Activated CD4-positive, alpha-beta T cell treated with anti-CD3 and anti-CD28 coated beads, Interleukin-2, amount 50 U/mL, for 48 hours (primary cell): ENCODE data around the gene LRP2.
"Not testable (repeated sequence)": the region's sequence is repeated elsewhere in the genome, so short reads cannot be mapped to it uniquely, and the experiment has no call there.

Experiments used
- DNase-seq, 2 experiments: peaks; one replicate each; pipeline ENCODE4 v3.0.0-alpha.2; 2020

The LRP2 gene

DNA sequence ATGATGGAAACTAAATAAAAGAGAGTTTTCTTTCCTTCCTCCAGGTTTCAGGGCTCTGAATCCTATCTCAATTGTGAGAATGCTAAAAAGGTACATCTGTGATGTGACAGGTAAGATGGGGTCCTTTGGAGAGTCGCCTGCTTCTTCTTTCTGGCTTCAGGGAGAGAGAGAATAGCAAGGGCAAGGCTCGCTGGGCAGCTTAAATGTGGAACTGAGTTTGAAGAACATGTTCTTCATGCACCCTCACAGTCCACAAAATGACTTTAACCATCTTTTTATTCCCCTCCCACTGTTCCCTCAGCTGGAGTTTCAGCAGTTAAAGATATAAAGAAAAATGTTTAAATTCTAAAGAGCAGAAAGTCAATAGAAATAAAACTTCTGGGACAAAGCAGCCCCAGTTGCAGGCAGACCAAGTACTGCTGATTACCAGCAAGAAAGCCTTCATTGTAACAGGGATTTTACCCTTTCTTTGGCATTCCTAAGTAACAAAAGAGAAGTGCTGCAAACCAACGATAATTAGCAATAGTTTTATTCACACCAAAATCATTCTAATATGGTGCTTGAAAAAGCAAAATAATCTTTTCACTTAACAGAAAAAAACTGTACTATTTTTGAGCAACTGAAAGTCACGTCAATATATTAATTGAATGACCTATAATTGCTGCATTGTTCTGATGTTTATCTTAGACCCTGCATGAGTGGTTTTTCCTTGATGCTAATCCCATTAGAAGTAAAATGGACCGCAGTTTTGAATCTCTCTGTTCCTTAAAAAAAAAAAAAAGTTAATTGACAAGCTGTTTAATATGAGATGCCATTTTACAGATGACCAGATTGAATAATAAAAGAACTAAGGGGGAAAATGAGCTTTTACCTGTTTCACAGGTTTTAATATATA lies 61.5 kb downstream of the LRP2 start:
- no peak for DNase-seq

DNA sequence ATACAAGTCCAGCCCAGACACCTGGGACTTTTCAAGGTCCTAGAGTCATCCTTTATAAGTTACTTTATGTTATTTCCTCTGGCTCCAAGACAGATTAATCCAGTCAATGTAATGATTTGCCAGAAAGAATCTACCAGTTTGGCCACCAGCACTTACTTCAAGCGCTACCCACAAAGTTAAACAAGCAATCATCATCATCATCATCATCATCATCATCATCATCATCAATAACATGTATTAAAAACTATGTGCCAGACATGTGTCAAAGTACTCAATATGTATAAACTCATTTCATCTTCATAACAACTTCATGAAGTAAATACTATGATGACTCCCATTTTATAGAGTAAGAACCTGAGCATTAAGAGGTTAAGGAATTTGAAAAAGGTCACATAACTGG lies 64.3 kb downstream of the LRP2 start:
- no peak for DNase-seq

GRCh38 chr2:169294001-169294675 lies 68.2 kb downstream of the LRP2 start:
- DNase-seq = no peak

- no peak for DNase-seq
Observed at GRCh38 chr2:169291517-169291916, 70.8 kb downstream of the LRP2 start.

GRCh38 chr2:169290433-169290832 lies 71.9 kb downstream of the LRP2 start:
- no peak for DNase-seq

DNA sequence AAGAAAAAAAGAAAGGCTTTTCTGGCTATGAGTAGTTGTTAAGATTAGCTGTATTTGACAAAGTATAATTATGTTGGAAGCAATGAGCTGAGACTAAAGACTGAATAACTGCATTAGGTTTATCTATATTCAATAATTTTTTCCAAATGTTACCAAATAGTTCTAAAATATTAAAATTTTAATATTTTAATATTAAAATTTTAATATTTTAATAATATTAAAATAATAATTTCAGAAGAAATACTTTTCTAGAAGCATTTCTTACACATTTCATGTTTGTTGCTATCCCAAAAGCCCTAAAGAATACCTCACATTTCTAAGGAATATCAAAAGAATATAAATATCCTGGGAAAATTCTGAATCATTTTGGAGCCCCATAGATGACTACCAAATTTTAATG lies 74.7 kb downstream of the LRP2 start:
- no peak for DNase-seq

- DNase-seq = no peak
Observed at GRCh38 chr2:169286624-169287231, 75.6 kb downstream of the LRP2 start.

GRCh38 chr2:169285531-169286235 lies 76.7 kb downstream of the LRP2 start:
- DNase-seq = no peak

DNA sequence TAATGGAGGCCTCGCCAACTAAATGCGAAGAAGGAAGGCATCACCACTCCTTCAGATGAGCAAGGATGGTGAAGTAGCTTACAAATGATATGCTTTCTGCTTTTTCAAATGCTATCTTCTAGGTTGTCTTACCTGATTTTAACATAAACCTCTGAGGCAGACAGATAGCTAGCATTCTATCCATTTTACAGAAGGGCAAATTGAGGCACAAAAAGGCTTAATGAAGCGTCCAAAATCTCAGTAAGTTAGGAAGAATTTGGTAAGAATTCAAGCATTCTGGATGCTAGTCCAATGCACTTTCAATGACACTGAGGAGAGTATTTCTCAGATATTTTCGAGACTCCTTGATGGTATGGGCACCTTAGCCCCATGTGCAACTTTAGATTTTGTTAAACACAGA lies 81.8 kb downstream of the LRP2 start:
- DNase-seq = no peak

DNA sequence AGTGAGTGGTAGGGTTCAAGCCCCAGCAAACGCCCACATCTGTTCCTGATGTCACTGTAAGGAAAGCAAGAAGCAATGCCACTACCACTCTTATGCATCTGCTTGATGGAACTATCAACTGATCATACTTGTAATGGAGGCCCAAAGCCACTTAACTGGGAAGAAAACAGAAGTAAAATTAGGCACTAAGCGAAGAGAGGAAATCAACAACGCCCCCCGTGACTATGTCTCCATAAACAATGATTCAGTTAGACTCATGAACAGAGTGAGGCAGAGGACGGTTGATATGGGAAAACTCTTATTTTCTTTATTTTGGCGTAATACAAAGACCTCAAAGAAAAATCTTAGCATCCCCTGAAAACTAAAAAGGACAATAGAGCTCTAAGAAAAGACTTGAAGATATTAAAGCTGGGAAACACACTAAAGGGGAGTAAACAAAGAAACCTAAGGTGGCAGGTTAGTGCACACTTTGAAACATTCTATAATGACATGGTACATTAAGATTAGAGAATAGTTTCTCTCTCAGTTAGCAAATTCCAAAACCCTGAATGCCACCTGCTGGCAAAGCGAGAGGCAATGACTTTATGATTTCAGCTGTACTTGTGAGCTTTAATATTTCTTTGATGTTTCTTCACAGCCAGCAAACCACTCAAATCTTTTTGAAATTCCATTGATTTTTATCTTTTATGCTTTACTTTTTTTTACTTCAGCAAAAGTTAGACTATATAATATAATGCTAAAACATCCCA lies 86.5 kb downstream of the LRP2 start:
- no peak for DNase-seq

GRCh38 chr2:169272010-169272409 lies 90.3 kb downstream of the LRP2 start:
- no peak for DNase-seq

- DNase-seq = not testable (repeated sequence)
Observed at GRCh38 chr2:169270574-169270973, 91.8 kb downstream of the LRP2 start.

DNA sequence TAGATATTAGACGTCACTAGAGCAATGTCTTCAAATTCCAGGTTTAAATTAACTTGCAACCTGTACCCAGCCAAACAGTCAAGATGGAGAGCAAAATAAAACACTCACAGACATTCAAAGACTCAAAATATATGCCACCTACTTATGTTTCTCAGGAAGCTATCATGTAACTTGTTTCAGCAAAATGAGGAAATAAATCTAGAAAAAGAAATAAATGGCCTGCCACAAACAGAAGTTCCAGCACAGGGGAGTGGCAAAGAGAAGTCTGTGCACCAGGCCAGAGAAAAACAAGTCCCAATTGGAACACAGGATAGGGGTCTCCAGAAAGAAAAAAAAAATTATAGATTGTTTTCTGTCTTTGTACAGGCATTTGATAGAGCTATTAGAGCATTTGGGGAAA lies 96.7 kb downstream of the LRP2 start:
- DNase-seq = no peak

DNA sequence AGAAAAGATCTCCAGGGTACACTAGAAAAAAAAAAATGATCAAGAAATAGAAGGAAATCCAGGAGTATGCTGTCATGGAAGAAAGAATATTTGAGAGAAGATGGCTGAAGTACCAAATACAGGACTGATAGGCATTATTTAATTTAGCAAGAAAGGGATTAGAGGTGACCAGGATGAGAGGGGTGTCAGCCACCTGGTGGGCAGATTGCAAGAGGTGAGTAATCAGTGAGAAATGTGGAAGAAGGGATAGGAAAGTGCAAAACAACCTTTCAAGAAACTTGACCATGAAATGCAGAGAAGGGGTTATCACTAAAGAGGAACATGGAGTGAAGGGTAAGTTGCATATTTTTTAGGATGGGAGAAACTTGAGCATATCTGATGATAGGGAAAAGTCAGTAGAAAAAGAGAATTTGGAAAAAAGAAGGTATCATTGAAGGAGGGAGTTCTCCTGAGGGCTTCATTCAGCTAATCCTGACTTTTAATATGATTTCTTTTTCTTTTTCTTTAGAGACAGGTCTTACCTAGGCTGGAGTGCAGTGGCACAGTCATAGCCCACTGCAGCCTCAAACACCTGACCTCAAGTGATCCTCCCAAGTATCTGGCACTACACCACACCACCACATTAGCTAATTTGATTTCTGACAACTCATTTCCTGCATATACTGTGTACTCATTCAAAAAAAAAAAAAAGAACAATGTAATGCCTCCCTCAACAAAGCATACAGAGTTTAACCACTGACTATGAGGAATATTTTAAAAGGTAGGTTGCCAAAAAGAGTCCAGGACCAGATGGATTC lies 101.3 kb downstream of the LRP2 start:
- no peak for DNase-seq

- DNase-seq = no peak
Observed at GRCh38 chr2:169260246-169260645, 102.1 kb downstream of the LRP2 start.

GRCh38 chr2:169259402-169259801 lies 102.9 kb downstream of the LRP2 start:
- DNase-seq = no peak

- no peak for DNase-seq
Observed at GRCh38 chr2:169258045-169258601, 104.2 kb downstream of the LRP2 start.

DNA sequence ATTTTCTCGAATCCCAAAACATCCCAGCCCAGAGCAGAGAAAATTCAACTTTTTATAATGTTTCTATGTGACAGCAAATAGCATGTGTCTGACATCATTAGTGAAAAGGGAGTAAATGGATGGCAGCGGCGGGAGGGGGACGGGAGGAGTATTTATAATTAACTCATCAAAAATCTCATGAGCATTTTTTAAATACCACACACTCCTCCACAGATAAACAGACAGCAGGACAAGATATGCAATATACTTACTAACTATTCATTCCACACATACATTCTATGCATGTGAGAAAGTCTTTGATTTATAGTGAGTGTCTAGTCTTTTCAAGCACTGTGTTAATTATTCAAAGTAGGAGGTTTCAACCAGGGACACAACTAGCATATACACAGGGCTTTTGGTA lies 107.6 kb downstream of the LRP2 start:
- DNase-seq = no peak

DNA sequence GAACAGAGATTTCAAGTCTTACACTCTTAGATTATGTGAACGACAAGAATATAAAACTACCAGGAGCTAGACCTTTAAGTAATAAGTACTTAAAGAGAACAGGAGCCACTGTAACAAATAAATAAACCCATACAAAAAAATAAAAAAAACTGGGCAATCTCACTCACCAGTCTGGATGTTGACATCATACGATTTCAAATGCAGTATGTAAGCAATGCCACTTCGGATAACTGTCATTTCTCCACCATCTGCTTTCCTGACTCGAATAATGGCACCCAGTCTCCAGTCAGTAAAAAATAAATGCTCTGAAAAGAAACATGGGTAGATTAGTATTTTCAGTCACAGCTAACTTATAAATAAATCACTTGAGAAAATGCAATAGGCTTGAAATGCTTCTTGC lies 115.1 kb downstream of the LRP2 start:
- no peak for DNase-seq

GRCh38 chr2:169240405-169240804 lies 121.9 kb downstream of the LRP2 start:
- DNase-seq = no peak

- no peak for DNase-seq
Observed at GRCh38 chr2:169237939-169238338, 124.4 kb downstream of the LRP2 start.
